GM23338 (cell line): Measurements from ENCODE around the gene TULP1. TPM values are rescaled to one million over a fixed set of nuclear protein-coding genes. Genes with fewer than 3 reads are reported as not detected.
A peak's percentile ranks its signal among the peaks of the same experiment; 100 is the strongest.

Experiments used
- ATAC-seq: fragments of 200-7000 bp; cut with Tn5 transposase; 3 replicates; pipeline ENCODE4 v1.9.1; 2020
- DNase-seq: peaks from one replicate; pipeline ENCODE4 v3.0.0-alpha.2; 2015; ENCODE audit warnings: low spot score
- H2AFZ ChIP-seq: fragments of 200-600 bp; sonication (generic); 2 replicates; pipeline ENCODE4 v1.8.0; 2016; ENCODE audit warnings: antibody characterized with exemption, mild to moderate bottlenecking, moderate library complexity
- H3F3A ChIP-seq: fragments of 200-600 bp; sonication (generic); replicated peaks from 2 replicates; pipeline ENCODE4 v1.8.0; 2017; ENCODE audit warnings: antibody characterized with exemption, mixed run types, low read depth
- H3K27ac ChIP-seq: fragments of 200-600 bp; sonication (generic); 2 replicates; pipeline ENCODE4 v1.6.1; 2016; ENCODE audit warnings: low read depth
- H3K27me3 ChIP-seq: fragments of 200-600 bp; sonication (generic); 2 replicates; pipeline ENCODE4 v1.8.0; 2016; ENCODE audit warnings: mild to moderate bottlenecking, mixed run types, moderate library complexity; ENCODE audit not compliant: insufficient read depth
- H3K36me3 ChIP-seq: fragments of 200-600 bp; sonication (generic); 2 replicates; pipeline ENCODE4 v1.8.0; 2016; ENCODE audit warnings: mild to moderate bottlenecking; ENCODE audit not compliant: insufficient read depth
- H3K4me1 ChIP-seq: fragments of 200-600 bp; sonication (generic); 2 replicates; pipeline ENCODE4 v1.8.0; 2016; ENCODE audit warnings: mild to moderate bottlenecking, moderate library complexity; ENCODE audit not compliant: insufficient read depth
- H3K4me2 ChIP-seq: fragments of 200-600 bp; sonication (generic); 2 replicates; pipeline ENCODE4 v1.7.1; 2017; ENCODE audit warnings: mixed run types
- H3K4me3 ChIP-seq: fragments of 200-600 bp; sonication (generic); 2 replicates; pipeline ENCODE4 v1.6.1; 2016; ENCODE audit warnings: mixed run types
- H3K79me2 ChIP-seq: fragments of 200-600 bp; sonication (generic); replicated peaks from 2 replicates; pipeline ENCODE4 v1.8.0; 2017; ENCODE audit warnings: mild to moderate bottlenecking; ENCODE audit not compliant: insufficient read depth
- H3K9me2 ChIP-seq: fragments of 200-600 bp; sonication (generic); 2 replicates; pipeline ENCODE4 v1.8.0; 2017; ENCODE audit not compliant: insufficient read depth
- H4K20me1 ChIP-seq: fragments of 200-600 bp; sonication (generic); replicated peaks from 2 replicates; pipeline ENCODE4 v1.8.0; 2017; ENCODE audit warnings: mild to moderate bottlenecking; ENCODE audit not compliant: insufficient read depth
- H3K27ac Mint-ChIP-seq: 2 replicates; pipeline ENCODE4 v1.8.0; 2020; ENCODE audit warnings: inconsistent platforms, mild to moderate bottlenecking, moderate library complexity, mixed read lengths
- H3K27me3 Mint-ChIP-seq: 3 replicates; pipeline ENCODE4 v1.8.0; 2022; ENCODE audit warnings: low read depth, mild to moderate bottlenecking, moderate library complexity, mixed read lengths, inconsistent platforms; ENCODE audit not compliant: insufficient read depth, poor library complexity
- H3K36me3 Mint-ChIP-seq: 3 replicates; pipeline ENCODE4 v1.8.0; 2021; ENCODE audit warnings: low read depth, mild to moderate bottlenecking, inconsistent platforms, moderate library complexity, mixed read lengths
- H3K4me1 Mint-ChIP-seq: 3 replicates; pipeline ENCODE4 v1.8.0; 2020; ENCODE audit warnings: mild to moderate bottlenecking, inconsistent platforms, mixed read lengths
- H3K4me3 Mint-ChIP-seq: 3 replicates; pipeline ENCODE4 v1.8.0; 2021; ENCODE audit warnings: moderate library complexity, mild to moderate bottlenecking, inconsistent platforms, mixed read lengths
- H3K9me3 Mint-ChIP-seq: 3 replicates; pipeline ENCODE4 v1.8.0; 2020; ENCODE audit warnings: moderate library complexity, mild to moderate bottlenecking, inconsistent platforms, mixed read lengths
- CREB1 ChIP-seq: fragments of 250-450 bp; sonication (Bioruptor Pico); IDR thresholded peaks from 2 replicates; pipeline ENCODE4 v1.5.0; 2020; ENCODE audit warnings: low read depth, mild to moderate bottlenecking, moderate library complexity
- CTCF ChIP-seq, 2 experiments: fragments of 200-600 bp in 1 of 2; sonication (generic) in 1 of 2; conservative IDR thresholded peaks; 2 replicates each; pipeline versions ENCODE4 v1.5.1 to v1.6.1; 2016 to 2017; ENCODE audit warnings: antibody characterized with exemption in 2 of 2, low read depth in 2 of 2, mild to moderate bottlenecking in 2 of 2, moderate library complexity in 1 of 2
- ETS1 ChIP-seq: IDR thresholded peaks from 2 replicates; pipeline ENCODE4 v1.6.1; 2016; ENCODE audit warnings: antibody characterized with exemption
- EZH2 ChIP-seq: fragments of 200-600 bp; sonication (generic); IDR thresholded peaks from one replicate; pipeline ENCODE4 v1.8.0; 2017; ENCODE audit warnings: antibody characterized with exemption, mild to moderate bottlenecking, low read depth; ENCODE audit not compliant: unreplicated experiment
- JUNB ChIP-seq: IDR thresholded peaks from one replicate; pipeline ENCODE4 v1.6.1; 2016; ENCODE audit warnings: antibody characterized with exemption; ENCODE audit not compliant: unreplicated experiment
- NANOG ChIP-seq: IDR thresholded peaks from 2 replicates; pipeline ENCODE4 v1.6.1; 2016; ENCODE audit warnings: antibody characterized with exemption, borderline replicate concordance
- POLR2AphosphoS5 ChIP-seq: IDR thresholded peaks from 2 replicates; pipeline ENCODE4 v1.6.1; 2016; ENCODE audit warnings: antibody characterized with exemption, low read depth
- REST ChIP-seq: IDR thresholded peaks from one replicate; pipeline ENCODE4 v1.6.1; 2018; ENCODE audit warnings: antibody characterized with exemption; ENCODE audit not compliant: unreplicated experiment
- STAT1 ChIP-seq: IDR thresholded peaks from one replicate; pipeline ENCODE4 v1.6.1; 2016; ENCODE audit warnings: antibody characterized with exemption; ENCODE audit not compliant: unreplicated experiment
- ZNF114 ChIP-seq: fragments of 250-450 bp; sonication (Bioruptor Pico); IDR thresholded peaks from 2 replicates; pipeline ENCODE4 v1.5.0; 2020; ENCODE audit warnings: mild to moderate bottlenecking, moderate library complexity
- ZNF462 ChIP-seq: fragments of 250-450 bp; sonication (Bioruptor Pico); IDR thresholded peaks from 2 replicates; pipeline ENCODE4 v1.5.0; 2020; ENCODE audit warnings: mild to moderate bottlenecking, moderate library complexity
- polyA plus RNA-seq: library from polyadenylated mRNA; unstranded; fragments of >200 nt; fragmentation: Nextera tagmentation; extraction: Ambion mirVana; gene quantifications from 2 replicates; pipeline ENCODE4 v1.2.1, GENCODE V29; 2016
- total RNA-seq: library from RNA; depleted of rRNA; stranded (reverse); fragments of >200 nt; shearing (Covaris generic); gene quantifications from 2 replicates; pipeline ENCODE4 v1.2.3, GENCODE V29; 2014

Gene TULP1
- total and polyA plus RNA-seq, 2 experiments from 2014 or later, result 3.0 to 3.8 TPM

GRCh38 chr6:35501784-35502183, 10.9 kb downstream of the TULP1 start (continued):
- TF ChIP-seq ETS1, result no peak
- no peak for TF ChIP-seq STAT1

- H3K79me2 ChIP-seq, result peaks cover 3% of the 10 kb centered on the region; the same call in 1 of the 2 replicates
- no peak overlapping the region; the same call in 2 of the 3 replicates for H3K4me3 Mint-ChIP-seq
- no peaks in the 10 kb centered on the region; the same call in 2 of the 3 replicates for H3K9me3 Mint-ChIP-seq
- ATAC-seq (no peak), DNase-seq (no peak)
- H3K4me3 ChIP-seq, result no peak overlapping the region
- peak overlapping the region; percentile 84 for H3K27ac Mint-ChIP-seq
- peaks cover 5% of the 10 kb centered on the region; the same call in 1 of the 3 replicates for H3K36me3 Mint-ChIP-seq
- H3F3A ChIP-seq, result peaks cover 20% of the 10 kb centered on the region; the same call in 1 of the 2 replicates
- no peaks in the 10 kb centered on the region for H3K36me3 ChIP-seq
- H3K4me1 Mint-ChIP-seq, result peaks cover 33% of the 10 kb centered on the region
- peaks cover 29% of the 10 kb centered on the region for H3K27me3 Mint-ChIP-seq
- no peaks in the 10 kb centered on the region for H4K20me1 ChIP-seq
- H3K4me1 ChIP-seq, result peaks cover 26% of the 10 kb centered on the region
- peaks cover 9% of the 10 kb centered on the region; the same call in 1 of the 2 replicates for H3K27me3 ChIP-seq
- no peak overlapping the region for H3K27ac ChIP-seq
- no peaks in the 10 kb centered on the region for H3K9me2 ChIP-seq
- no peak overlapping the region for H3K4me2 ChIP-seq
- no peak overlapping the region for H2AFZ ChIP-seq
- no peak for TF ChIP-seq NANOG
- no peak for TF ChIP-seq ETS1
- TF ChIP-seq CREB1 (CRISPR knock-in tag), result no peak
- TF ChIP-seq JUNB, result no peak
- TF ChIP-seq EZH2, result no peak
- TF ChIP-seq CTCF (conservative IDR thresholded peaks at IDR 0.05; ENCODE audit: low read depth in 2 of 2), result no peak
- no peak for TF ChIP-seq REST
- no peak for TF ChIP-seq ZNF114 (CRISPR knock-in tag)
- TF ChIP-seq POLR2AphosphoS5, result no peak
- TF ChIP-seq ZNF462 (CRISPR knock-in tag), result no peak
- TF ChIP-seq STAT1, result no peak
Observed at GRCh38 chr6:35500782-35501181, 11.9 kb downstream of the TULP1 start.
